Amniotic epithelial cell (primary cell): ENCODE data around the gene MYPN.
"Not testable (repeated sequence)": the region's sequence is repeated elsewhere in the genome, so short reads cannot be mapped to it uniquely, and the experiment has no call there.

Source experiments
- DNase-seq: peaks from one replicate; pipeline ENCODE4 v3.0.0-alpha.2; 2010; ENCODE audit warnings: low read depth

MYPN gene

GRCh38 chr10:68231106-68231816, 122.0 kb downstream of the MYPN start:
- DNase-seq: peak; percentile 63

GRCh38 chr10:68231817-68232251, 122.5 kb downstream of the MYPN start, which contains the start of gene ATOH7:
Gene ATOH7, minus strand, starts transcription at chr10:68232113. Its CDS starts 436 bp downstream, at chr10:68231677.
- no peak for DNase-seq

DNA sequence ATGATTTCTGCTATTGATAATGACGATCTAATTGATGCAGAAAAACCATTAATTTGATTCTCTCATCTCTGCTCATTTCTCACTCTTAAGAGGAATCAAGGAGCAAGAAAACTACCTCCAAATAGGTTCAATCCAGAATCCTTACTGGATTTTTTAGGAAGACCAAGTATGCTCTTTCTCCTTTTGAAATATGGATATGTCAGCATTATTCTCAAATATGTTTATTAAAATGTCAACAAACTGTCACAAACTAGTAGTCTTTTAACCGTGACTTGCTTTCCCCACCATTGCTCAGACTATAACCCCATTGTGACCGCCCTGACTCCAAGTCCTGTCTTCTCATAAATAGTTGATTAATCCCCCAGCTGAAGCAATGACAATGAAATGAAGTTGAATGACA, 123.8 kb downstream of the MYPN start:
- DNase-seq: no peak

DNA sequence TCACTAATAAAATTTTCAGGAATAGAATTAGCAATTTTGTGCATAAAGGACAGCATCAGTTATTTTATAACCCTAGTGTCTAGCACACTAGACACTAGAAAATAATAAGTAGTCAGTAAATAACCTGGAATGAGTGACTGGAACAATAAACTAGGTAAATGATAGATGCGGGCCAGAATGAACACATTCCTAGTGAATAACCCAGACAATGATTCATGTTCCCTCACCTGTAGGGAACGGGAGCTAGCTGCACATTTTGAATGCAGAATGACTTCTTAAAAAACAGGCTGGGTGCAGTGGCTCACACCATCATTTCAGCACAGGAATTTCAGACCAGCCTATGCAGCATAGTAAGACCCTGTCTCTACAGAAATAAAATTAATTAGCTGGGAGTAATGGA, 125.8 kb downstream of the MYPN start:
- DNase-seq: no peak

DNA sequence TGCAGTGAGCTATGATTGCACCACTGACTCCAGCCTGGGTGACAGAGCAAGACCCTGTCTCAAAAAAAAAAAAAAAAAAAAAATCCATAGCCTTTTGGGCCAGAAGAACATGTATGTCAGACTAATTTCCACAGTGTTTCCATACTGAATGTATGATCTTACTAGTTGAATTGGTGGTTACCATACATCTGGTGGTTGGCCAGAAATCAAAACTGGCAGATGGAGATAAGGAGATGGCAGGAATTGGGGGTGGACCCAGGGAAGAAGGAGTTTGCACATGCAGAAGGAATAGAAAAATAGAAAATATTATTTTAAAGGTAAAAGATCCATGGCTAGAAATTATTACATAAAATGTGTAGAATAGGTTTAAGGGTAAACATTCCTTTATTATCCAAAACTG, 126.3 kb downstream of the MYPN start:
- no peak for DNase-seq

DNA sequence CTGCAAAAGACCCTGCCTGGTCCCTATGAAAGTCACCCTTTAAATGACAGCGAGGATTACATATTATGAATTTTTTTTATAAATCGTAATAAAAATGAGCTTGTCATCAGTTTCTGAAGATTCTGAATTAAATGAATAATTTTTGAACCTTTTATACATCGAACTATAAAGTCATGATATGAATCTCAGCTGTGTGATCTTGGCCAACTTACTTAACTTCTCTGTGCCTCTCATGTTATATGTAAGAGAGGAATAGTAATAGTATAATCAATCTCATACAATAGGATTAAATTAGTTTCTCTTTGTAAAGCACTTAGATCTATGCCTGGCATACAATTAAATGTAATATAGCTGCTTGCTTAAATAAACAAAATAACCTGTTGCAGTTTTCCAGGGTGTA, 127.9 kb downstream of the MYPN start:
- DNase-seq: no peak

- DNase-seq: no peak
These were observed 129.1 kb downstream of the MYPN start for GRCh38 chr10:68238371-68238770.

GRCh38 chr10:68239069-68239468, 129.8 kb downstream of the MYPN start:
- DNase-seq: no peak

- DNase-seq: no peak
These were observed 130.4 kb downstream of the MYPN start for GRCh38 chr10:68239596-68240150.

GRCh38 chr10:68242051-68242450, 132.8 kb downstream of the MYPN start:
- DNase-seq: no peak

DNA sequence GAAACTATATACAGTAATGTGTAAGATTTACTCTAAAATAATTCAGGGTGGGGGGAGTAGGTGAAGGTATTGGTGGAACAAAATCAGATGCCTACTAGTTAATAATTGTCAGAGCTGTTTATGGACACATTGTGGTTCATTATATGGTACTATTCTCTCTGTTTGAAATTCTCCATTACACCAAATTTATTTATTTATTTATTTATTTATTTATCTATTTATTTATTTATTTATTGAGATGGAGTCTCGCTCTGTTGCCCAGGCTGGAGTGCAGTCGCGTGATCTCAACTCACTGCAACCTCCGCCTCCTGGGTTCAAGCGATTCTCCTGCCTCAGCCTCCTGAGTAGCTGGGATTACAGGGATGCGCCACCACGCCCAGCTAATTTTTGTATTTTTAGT, 137.1 kb downstream of the MYPN start:
- not testable (repeated sequence) for DNase-seq

DNA sequence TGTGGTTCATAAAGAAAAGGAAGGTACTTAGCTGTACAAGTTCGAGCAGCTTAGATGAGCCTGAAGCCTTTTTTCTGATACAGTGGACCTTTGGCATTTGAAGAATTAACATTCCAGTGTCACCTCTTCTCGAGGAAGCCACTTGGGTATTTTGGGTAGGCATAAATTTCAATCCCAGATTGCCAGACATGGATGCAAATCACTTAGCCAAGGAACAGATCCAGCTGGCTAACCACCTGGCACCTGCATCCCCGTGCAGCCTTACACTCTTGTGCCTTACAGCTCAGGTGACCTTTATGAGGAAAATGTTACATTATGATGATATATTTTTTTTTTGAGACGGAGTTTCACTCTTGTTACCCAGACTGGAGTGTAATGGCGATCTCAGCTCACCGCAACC, 138.6 kb downstream of the MYPN start:
- DNase-seq: no peak

DNA sequence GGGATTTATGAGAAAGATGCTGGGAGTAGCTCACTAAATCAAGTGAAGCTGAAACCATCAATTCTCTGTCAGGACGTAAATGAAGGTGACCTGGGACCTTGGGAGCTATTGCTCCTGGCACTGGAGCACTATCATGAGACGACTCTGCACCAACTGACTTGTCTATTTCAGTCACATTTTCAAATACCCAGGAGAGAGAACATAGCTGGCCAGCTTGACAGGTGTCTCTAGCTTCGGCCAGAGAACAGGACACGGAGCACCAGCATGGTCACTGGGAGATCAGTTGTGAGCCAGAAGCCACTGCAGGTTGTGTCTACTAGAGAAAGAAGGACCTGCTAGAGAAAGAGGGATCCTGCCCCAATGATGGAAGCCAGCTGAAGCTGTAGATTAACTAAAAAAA, 140.0 kb downstream of the MYPN start:
- DNase-seq: no peak

DNA sequence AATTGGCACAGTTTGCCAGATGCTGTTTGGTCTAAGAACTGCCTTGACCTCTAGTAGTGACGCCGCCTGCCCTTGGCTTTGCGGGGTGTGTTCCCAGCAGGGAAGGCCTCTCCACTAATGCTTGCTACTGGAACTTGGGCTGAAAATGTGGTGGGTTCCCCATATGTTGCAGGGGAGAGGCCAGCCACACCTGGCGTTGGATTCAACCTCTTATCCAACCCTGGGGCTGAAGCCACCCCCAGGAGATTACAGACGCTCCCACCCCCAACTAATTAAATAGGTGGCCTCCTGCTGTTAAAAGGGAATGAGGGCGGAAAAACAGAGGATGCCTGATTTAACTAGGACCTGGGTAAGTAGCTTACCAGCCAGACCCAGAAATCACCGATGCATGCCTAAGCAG, 141.9 kb downstream of the MYPN start:
- DNase-seq: no peak

DNA sequence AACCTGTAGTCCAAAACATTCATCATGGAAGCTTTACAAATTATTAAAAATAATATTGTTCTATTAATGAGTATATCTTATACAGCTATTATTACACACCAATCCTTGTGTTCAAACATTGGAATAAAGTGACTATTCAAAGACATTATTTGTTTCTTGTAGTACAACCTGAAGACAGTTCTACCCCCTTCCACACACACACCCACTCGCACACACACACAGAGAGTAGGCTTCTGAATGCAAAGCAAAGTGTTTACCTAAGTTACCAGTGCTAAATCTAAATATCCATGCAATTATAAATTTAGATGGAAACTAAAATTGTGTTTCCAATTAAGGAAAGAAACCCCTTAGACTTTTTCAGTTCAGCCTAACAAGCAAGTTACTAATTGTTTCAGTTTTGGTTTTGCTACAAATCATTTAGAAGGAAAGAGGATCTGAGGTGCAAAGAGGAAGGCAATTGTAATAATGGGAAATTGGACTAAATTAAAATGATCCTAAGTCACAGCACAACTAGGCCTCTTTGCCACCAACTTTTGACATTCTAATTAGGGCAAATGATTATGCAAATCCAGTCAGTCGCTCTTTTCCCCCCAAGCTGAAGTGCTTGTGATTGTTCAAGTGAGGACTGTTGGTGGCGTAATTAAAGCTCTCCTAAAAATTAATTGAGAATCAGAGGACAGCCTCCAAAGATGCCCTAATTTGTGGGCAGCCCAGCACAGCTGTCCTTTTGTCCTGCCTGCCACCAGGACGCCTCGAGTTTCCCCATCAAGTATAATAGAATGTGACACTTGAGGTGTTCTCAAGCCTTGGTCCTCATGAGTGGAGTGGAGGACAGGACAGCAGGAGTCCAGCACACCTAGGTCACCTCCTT, 142.6 kb downstream of the MYPN start:
- no peak for DNase-seq

GRCh38 chr10:68253346-68253745, 144.1 kb downstream of the MYPN start:
- DNase-seq: no peak

- DNase-seq: no peak
These were observed 152.0 kb downstream of the MYPN start for GRCh38 chr10:68261132-68261856.
